Erythroblast (primary cell): Measurements from ENCODE around the gene VPS33A.

Experiments
- DNase-seq, 2 experiments: peaks; one replicate each; lab custom pipeline; 2025; lab: John Stamatoyannopoulos, UW
- GATA1 ChIP-seq: IDR thresholded peaks from 2 replicates; pipeline ENCODE4 v1.6.1; 2011; ENCODE audit warnings: low read depth, mild to moderate bottlenecking, control low read depth, low read length, moderate library complexity
- POLR2A ChIP-seq: IDR thresholded peaks from 2 replicates; pipeline ENCODE4 v1.6.1; 2011; ENCODE audit warnings: mild to moderate bottlenecking, low read length

VPS33A gene

DNA sequence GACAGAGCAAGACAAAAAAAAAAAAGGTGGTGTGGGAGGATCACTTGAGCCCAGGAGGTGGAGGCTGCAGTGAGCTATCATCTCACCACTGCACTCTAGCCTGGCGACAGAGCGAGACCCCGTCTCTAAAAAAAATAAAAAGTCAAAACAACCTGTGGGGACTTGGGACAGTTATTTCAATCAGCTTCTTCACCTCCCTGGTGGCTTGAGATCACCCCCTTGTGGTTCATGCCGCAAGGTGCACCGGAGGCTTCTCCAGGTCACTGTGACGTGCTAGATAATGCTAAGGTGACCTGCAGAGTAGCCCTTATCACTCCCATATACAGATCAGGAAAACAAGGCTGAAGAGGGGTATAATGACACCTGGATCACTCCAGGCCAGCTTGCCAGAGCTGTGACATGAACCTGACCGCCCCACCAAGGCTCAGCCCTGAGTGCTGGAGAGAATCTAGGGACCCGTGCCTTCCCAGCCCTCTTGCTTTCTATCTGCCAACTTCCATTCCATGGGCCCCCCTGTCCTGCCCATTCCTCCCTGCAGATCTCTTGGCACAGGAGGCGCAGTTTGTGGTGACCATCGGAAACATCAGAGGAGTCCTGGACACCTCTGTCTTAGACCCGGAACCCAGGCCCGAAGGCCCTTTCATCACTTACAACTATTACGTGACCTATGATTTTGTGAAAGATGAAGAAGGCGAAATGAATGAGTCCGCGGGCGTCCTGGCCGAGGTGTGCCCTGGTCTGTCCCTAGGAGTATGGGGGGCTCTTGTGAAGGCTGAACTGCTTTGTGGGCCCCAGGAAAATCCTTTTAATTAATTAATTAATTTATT, 75.2 kb downstream of the VPS33A start:
- no peak for TF ChIP-seq GATA1
- no peak for TF ChIP-seq POLR2A
- DNase-seq, result peak; percentile 72 to 81

DNA sequence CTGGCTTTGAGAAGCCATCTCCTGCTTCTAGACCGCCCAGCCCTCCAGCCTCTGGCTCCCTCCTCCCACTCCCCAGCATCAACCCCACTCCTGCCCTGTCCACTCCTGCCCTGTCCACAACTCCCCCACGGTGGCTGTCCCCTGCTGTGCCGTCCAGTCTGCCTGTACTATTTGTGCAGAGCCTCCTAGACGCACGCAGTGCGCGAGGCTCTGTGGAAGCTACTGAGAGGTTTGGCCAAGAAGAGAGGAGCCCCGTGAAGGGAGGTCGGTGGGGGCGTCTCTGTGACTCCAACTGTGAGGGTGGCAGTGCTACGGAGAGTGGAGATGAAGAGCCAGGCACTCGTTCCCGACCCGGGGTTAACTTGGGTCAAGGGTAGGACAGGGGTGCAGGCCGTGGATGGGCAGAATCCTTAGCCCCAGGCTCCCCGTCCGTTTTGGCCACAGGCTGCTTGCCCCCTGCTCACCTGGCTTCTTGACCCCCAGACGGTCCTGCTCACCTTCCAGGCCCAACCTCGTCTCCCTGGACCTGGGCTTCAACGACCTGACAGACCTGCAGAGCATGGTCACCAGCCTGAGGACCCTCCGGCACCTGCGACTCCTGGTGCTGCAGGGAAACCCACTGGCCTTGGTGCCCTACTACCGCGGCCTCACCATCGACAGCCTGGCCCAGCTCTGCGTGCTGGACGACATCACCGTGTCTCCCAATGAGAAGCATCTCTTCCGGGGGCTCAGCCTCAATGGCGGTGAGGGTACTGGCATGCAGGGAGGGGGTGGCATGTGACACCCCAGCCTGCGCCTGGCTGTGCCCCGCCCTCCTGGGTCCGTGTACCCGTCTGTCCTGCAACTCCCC, 76.4 kb downstream of the VPS33A start:
- DNase-seq, result no peak
- TF ChIP-seq GATA1, result no peak
- TF ChIP-seq POLR2A, result no peak

DNA sequence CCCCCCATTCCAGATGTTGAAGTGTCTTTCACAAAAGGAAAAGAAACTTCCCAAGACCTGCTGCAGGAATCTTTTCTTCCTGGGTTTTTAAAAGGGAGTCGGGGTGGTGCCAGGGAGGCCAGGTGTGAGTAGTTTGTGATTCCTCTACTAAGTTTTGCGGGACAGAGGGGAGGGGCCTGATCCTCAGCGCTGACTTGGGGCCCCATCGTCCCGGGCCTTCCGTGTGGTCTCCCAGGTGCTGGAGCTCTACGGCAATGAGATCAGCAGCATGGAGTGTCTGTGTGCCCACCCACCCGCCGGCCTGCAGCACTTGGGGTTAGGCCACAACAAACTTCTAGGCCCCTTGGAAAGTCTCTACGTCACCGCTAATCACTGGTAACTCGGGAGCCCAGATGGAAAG, 78.8 kb downstream of the VPS33A start:
- no peak for DNase-seq
- TF ChIP-seq POLR2A (no peak), GATA1 (no peak)

DNA sequence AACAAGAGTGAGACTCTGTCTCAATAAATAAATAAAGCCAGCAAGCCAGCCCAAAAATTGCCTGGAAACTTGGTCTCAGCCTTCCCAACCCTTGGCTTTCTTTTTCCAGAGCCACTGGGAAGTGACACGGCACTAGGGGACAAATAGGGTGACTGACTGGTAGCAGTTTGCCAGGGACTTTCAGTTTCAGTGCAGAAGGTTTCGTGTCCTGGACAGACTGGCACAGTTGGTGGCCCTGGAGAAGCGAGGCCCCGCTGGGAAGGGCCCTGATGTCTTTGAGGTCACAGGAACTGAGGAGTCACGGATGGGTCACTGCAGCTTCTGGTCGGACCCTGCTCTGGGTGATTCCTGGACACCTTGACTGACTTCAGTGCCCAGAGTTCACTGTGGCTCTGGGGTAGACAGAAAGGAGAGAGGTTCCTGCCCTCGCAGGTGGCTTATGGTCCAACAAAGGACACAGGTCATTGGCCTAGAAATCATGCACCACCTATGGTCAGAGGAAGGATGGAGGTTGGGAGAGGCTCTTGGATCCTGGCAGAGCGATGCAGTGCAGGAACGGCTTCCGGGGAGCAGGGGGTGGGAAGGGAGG, 80.7 kb downstream of the VPS33A start:
- no peak for DNase-seq
- TF ChIP-seq POLR2A, result no peak
- no peak for TF ChIP-seq GATA1

DNA sequence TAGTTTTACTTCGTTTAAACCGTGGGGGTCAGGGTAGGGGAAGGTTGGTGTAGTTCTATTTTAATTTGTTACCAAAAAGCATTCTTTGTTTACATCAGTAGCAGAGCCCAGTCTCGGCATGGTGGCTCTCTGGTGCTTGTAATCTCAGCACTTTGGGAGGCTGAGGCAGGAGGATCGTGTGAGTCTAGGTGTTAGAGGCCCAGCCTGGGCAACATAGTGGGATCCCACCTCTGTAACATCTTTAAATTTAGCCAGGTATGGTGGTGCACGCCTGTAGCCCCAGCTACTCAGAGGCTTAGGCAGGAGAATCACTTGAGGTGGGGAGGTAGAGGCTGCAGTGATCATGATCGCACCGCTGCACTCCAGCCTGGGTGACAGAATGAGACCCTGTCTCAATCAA, 81.2 kb downstream of the VPS33A start:
- no peak for DNase-seq
- TF ChIP-seq POLR2A, result no peak
- no peak for TF ChIP-seq GATA1

DNA sequence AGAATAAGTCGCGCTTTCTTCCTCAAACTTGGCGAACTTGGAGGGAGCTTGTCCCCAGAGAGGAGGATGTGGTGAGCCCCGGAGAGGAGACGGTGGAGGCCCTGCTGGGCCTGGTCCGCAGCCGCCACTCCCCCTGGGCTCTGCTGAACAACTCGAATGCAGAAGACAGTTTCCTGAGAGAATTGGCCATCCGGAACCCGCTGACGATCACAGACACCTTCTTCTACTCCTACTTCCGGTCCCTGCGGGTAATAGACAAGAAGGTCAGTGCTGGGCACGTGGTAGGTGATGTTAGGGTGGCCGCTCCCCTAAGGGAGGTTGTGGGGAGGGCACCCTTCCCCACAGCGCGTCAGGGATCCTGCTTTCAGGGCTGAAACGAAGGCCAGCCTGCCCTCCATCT, 81.8 kb downstream of the VPS33A start:
- no peak for TF ChIP-seq POLR2A
- DNase-seq, result no peak

DNA sequence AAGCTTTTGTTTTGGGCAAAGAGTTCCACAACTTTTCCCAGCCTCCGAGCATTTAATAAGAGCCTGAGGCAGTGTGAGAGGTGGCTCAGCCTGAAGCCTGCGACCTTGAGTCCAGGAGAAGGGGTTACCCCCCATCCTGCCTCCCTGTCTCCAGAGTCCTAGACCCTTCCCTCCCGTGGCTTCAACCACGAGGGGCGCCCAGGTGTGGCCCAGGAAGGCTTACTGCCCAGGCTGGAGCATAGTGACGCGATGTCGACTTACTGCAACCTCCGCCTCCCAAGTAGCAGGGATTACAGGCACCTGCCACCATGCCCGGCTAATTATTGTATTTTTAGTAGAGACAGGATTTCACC, 82.7 kb downstream of the VPS33A start:
- TF ChIP-seq POLR2A (no peak), GATA1 (no peak)
- DNase-seq, result no peak

DNA sequence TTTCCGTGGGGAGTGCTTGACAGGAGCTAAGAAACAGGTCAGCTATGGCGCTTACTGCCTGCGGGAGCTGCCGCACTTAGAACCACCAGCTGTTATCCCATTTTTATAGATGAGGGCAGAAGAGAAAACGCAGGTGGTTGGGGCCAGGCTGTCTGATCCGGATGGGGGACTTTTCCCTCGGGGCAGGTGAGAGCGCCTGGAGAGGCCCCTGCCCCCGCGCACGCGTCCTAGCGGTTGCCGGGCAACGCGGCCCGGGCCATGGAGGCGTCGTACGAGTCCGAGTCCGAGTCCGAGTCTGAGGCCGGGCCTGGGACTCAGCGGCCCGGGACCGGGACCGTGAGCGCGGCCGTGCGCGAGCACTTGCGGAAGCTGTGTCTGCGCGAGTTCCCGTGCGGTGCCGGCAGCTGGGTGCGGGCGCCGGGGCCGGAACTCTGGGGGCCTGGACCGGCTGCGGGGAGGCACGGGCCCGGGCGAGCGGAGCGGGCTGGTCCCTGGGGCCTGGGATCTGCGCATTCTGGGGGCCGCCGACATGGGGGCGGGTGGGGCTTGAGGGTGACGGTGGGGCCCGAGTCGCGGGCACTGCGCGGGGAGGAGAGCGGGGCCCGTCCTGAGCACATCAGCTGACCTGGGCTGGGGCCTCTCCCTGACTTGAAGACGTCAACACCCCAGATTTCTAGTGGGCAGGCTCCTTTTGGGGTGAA, 83.3 kb downstream of the VPS33A start, which contains the start of gene LRRC43:
Gene LRRC43 (plus strand): TSS at position 237 of the 701 bp plus-strand sequence. CDS start 22 bp downstream, at position 259.
- TF ChIP-seq GATA1 (no peak), POLR2A (no peak)
- no peak for DNase-seq
